ENCODE data around the gene DYNC1I1.

DNA sequence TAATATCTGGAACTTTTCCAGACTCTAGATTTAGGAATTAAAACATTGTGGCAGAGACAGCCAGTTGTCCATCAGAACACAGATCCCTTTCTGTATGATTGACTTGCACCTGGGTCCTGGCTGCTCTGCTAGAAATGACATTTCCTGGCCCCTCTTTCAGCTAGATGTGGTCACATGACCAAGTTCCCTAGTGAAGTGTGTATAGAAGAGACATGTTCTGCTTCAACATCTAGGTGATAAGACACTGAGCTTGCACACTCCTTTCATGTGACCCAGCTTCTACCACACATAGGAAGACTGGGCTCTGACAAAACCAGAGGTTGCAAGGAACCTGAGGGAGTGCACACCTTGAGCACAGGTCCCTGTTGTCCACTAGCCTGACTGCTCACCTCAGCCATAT, 22.8 kb upstream of the DYNC1I1 start:
- TF ChIP-seq CTCF (IDR thresholded peaks at IDR 0.05), result no peak
- no peak for TF ChIP-seq POLR2A (IDR thresholded peaks at IDR 0.05)
